NOMO-1 (cell line): ENCODE results near the gene SUPT20H.

Experiments used
- DNase-seq, 2 experiments: peaks; one replicate each; lab custom pipeline; 2025; ENCODE audit not compliant: unreplicated experiment in 2 of 2; lab: John Stamatoyannopoulos, UW

The SUPT20H gene

DNA sequence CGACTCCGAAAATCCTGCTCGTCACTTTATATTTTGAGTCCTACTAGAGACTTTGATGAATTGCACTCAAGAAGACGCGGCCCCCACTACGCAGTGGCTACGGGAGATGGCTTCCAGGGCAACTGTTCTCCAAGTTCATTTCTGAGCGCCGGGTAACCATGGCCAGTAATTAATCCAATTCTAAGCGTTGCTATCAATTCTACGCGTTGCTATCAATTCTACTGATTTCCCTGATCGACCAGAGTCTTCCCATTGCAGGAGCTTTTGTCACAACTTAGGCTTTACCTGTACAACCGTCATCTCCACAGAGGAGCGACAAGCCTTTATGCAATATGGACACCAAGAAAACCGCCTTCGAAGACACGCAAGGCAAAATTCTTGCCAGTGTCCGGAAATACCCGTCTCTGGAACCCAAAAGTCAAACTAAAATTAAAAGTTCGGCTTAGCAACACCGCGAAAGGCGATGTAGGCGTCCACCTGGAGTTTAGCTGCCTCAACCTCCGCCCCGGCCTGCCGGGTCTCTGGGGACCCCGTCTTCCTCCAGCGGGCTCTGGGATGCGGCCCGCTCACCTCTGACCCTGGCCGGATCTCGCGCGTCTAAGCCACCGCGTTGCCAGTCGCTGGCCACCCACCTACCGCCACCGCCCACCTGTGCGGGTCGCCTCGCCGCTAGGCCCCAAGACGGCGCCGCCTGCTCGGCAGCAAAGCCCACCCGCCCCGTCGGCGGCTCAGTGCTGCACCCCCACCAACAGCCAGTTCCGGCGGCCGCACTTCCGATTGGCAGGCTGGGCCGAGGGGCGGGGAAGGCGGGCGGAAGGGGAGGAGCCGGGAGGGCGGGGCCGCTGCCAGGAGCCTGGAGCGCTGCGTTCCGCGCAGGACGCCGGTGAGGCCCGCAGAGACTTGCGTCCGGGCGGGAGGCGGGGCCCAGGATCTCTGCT, at the start of gene SUPT20H:
TSS of gene SUPT20H (minus strand) at position 779 of the 938 bp plus-strand sequence. CDS start 8,198 bp downstream, outside the sequence.
- peak; percentile 82 to 91 for DNase-seq

DNA sequence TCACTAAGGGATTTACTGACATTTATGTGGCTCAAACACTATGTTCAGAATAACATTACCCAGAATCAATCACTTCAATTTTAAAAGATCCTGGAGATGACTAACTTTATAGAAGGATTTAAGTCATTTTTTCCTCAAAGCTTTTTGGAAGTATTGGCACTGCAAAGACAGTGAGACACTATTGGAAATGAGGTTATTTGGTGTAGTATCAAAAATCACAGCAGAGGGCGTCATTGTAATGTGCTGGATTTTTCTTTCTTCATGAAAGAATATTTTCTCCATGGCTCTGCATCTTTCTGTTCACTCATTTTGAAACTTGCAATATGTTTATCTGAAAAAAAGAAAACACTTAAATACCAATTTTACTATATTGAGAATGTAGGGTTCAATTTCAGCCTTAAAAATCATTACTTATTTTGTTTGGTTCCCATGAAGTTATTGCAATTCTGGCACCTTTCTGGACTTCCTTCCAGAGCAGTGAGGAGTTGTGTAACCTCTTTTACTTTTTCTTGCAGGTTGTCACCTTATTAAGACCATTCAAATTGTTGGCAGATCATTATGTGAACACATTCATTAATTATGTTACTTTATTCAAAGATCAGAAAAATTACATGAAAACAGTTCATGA, 49.7 kb upstream of the SUPT20H start:
- peak in 1 of 2 experiments; percentile 7 for DNase-seq

DNA sequence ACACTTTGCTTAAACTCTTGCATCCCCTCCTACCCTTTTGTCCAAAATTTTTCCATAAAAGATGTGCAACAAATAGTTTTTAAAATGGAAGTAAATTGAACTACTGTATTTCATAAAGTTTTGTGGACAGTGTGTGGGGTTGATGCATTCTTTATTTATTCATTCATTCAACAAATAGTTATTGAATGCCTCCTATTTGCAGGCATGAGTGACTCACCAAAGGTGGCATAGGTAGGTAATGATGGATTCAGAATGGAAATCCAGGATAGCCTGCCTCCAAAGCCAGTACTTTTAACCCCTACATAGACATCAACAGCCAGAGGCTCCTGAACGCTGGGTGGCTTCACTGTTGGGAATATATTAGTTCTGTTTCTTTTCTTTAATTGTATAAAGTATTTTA, 48.4 kb upstream of the SUPT20H start:
- DNase-seq, result no peak

DNA sequence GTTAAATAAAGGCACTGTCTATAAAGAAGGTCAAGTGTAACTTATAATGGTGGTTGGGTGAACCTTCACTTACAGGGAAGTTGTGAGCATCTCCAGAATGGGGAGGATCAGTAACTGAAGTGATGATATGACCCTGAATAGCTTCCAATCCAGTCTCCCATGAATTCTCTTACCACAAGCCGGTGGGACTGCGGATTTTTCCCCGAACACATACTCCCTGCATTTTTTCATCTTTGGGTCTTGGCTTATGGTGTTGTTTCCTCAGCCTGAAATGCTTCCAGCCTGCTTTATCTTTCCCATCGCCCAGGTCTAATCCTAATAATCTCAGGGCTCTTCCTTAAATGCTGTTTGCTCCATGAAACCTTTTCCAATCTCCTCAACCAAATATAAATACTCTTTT, 48.0 kb upstream of the SUPT20H start:
- no peak for DNase-seq

DNA sequence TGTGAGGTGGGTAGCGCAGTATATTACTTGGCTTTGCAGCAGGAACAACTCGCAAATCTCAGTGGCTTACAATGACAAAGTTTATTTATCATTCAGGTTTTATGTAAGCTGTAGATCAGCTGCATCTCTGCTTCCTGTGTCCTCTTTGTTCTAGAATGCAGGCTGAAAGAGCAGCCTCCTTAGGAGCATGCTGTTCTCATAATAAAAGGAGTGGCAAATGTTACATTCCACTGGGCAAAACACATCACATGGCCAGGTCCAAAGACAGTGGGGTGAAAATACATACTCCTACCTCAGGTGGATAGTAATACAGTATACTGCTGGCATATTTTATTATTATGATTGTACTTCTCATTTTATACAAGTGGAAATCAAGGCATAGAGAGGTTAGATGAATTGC, 47.2 kb upstream of the SUPT20H start:
- no peak for DNase-seq

DNA sequence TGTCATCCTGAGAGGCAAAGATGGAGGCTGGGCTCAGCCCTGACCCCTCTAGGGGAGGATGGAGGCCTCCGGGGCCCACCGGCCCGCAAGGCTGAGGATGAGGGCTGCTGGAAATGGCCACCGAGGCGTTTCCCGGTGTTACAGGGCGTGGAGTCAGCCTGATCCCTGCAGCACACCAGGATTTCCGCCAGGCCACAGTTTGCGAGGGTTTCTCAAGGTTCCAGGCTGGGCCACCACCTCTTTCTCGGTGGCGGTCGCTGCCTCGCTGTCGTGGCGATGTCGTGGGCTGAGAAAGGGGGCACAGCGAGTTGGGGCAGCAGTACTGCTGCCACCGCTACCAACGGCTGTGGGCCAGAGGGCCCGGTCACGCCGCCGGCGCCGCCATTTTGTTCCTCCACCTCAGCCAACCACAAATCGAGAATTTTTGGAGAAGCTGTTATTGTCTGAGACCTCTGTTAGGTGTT, 45.8 kb upstream of the SUPT20H start, which contains the start of gene CSNK1A1L:
TSS of gene CSNK1A1L (minus strand) at position 414 of the 464 bp plus-strand sequence. CDS start at position 6, 408 bp downstream.
- DNase-seq, result no peak

DNA sequence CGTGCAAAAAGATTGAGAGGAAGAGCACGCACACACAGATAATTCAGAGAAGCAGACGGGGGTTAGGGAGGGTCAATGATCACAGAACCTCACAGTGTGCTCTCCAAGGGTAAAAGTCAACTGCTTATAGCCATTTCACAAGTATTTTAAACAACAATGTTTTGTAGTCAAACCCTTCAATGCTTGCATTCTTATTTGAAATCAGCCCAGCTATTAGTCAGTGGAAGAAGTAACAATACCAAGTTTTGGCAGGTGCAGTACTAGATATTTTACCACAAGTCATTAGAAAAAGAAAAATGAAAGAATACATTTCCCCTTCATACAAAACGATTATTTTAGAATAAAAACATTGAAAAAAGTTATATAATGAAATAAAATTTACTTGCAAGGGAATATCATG, 43.4 kb upstream of the SUPT20H start:
- no peak for DNase-seq

DNA sequence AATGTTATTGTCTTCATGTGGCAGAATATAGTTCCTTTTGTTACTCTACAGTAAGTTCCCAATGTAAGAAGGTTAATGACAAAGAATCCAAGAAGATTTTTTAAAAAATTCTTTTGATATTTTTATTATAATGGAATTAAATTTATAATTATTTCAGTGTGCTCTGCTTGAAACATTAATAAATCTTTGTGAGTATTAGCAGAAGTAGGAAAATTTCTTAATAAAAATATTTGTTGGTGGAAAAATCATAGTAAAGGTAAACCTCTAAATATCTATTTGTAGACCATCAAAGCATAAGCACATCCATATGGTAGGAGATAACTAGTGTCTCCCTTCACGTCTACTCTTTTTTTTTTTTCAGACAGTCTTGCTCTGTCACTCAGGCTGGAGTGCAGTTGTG, 41.7 kb upstream of the SUPT20H start:
- no peak for DNase-seq

DNA sequence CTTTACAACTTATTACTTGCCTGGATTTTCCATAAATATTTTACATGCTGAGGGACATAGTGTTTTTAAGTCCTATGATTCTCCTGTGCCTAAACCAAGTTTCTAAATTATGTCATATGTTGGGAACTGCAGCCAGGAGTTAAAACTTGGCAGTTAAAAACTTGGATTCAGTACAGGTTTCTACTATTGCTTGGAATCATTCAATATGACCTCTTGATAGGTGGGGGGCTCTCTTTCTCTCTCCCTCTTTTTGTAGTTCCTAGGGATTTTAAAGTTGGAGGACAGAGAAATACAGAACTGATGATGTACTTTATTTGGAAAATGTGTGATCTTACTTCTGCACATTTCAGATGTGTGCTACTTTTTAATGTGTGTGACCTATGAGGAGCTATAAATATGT, 41.2 kb upstream of the SUPT20H start:
- DNase-seq, result no peak

DNA sequence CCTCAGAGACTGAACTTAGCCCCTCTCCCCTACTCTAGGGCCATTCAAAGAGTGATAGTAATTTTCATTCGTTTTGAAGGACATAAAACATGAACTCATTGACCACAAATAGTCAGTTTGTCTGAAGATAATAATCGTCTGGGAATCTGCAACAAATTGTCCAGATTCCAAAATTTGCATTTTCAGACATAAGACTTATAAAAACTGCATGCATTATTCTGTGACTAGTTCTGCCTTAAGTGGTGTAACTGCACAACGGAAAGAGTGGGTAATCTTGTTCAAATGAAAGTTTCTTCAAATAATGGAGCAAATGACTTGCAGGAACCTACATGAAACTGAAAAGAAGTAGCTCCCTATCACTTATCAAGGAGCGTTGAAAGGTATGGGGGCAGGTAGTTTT, 37.6 kb upstream of the SUPT20H start:
- no peak for DNase-seq

DNA sequence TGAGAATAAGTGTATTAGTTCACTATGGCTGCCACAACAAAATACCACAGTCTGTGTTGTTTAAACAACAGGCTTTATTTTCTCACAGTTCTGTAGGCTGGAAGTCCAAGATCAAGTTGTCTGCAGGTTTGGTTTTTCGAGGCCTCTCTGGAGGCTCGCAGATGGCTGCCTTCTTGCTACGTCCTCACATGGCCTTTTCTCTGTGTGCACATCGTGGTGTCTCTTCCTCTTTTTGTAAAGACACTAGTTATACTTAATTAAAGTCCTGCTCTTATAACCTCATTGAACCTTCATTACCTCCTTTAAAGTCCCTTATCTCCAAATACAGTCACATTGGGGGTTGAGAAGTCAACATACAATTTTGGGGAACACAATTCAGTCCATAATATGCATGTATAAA, 35.4 kb upstream of the SUPT20H start:
- no peak for DNase-seq

DNA sequence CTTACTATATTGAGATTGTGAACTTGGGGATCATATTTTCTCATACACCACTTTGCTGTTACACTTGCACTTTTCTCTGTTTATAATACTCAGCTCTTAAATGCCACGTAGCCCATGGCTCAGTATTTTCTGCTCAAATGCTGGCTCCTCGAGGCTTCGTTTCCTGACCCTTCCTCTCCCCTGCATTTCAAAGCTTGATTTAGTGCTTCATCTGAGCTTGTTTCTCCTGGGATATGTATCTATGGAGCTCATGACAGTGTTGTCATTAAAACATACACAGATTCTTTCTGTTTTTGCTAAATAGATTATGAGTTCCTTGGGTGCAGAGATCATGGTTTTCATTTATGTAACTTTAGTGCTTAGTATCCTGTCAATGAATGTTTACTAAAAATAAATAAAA, 34.6 kb upstream of the SUPT20H start:
- no peak for DNase-seq

DNA sequence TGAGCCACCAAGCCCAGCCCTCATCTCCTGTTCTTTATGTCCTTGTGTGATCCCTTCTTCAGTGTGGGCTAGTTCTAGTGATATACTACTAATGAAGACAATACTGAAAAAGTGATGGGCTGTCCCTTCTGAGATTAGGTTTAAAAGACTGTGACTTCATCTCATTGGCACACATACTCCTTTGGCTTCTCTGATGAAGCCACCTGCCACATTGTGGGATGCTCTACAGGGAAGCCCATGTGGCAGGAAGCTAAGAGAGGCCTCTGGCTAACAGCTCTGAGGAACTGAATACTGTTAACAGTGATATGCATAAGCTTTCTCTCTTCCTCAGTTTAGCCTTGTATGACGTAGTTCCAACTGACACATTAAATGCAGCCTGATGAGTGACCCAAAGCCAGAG, 32.3 kb upstream of the SUPT20H start:
- DNase-seq, result no peak

DNA sequence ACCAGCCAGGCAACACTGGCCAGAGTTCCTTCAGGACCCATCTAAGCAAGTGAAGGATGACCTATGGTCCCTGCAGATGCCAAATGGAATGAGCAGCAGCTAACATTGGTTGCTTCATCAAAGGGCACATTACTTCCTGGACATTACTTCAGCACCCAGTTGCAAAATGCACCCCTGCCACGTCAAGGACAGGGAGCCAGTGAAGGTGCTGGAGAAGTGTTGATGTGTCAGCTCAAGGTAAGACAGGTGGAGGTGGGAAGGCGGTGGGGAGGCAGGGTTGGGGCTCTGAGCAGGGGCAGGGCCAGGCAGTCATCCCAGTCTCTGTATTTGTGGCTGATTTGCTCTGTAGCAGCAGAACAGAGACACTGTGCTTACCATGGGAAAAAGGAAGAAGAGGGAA, 31.4 kb upstream of the SUPT20H start:
- no peak for DNase-seq

DNA sequence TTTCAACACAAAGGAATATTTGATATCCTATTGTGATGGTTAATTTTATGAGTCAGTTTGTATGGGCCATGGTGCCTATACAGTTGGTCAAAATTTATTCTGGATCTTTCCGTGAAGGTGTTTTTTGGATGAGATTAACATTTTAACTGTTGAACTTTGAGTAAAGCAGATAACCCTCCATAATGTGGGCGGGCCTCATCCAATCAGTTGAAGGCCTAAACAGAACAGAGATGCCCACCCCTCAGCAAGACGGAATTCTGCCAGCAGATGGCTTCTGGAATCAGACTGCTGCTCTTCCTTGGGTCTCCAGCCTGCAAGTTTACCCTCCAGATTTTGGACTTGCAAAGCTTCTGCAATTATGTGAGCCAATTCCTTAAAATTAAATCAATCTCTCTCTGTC, 30.0 kb upstream of the SUPT20H start:
- DNase-seq, result no peak

DNA sequence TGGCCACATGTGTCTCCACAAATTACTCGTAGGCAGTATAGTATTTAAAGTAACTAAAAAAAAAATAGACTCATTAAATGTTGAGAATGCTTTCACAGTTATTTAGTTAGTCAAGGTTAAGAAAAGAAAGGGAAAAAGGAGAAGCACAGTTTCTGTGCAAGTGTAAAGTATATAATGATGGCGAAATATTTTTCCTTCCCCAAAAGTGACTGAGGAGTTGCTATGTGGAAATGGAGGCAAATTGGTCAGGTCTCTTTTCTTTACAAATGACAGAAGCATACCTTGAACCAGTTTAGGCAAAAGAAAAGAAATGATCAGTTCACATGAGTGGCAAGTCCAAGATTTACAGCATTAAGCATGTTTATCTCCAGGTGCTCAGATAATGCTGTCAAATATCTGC, 28.0 kb upstream of the SUPT20H start:
- peak; percentile 59 to 87 for DNase-seq

DNA sequence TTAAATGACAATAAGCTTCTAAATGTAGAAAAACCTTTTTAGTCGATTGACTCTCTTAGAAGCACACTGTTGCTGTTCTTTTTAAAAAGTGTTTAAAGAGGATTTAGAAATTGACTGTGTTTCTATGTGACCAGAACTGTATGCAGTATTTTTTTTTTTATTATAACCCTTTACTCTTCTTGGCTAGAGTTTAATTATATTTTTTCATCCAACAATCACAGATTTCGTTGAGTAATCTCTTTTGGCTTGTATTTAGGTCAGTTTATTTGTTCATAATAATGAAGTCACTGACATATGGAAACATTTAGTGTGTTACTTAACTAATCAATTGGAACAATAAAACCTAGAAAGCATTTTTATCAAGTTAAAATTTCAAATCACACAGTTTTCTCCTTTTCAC, 26.1 kb upstream of the SUPT20H start:
- no peak for DNase-seq

DNA sequence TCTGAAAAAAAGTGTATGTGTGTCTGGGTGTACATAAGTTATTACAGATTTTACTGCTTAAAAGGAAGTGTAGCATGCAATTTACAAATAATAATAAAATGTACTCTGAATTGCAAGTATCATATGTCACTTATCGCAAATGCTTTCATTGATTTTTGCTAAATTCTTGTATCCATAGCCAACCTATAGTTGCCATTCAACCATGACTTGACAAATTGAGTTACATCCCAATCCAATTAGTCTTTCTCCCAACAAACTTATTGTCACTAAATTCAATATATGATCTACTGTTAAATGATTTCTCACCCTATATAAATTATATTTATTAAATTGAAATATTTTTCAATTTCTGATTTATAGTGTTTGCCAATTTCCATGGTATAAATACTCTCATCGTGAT, 17.3 kb upstream of the SUPT20H start:
- no peak for DNase-seq

DNA sequence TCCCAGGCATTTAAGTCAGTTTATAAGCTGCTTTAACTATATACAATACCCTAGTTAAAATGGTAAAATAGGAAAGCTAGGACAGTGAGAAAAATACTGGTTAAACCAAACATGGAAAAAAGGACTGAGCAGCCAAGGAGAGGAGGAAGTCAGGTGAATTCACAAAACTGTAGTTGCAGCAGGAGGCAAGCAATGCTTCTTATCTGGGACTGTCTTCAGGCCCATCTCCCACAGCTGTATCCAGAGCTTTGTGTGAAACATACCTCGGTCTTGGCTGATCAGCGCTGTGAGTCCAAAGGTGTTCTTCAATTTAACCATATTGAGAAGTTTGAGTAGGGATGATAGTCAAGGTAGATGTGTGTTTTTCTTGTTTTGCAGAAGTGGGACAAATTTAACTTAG, 15.7 kb upstream of the SUPT20H start:
- no peak for DNase-seq

DNA sequence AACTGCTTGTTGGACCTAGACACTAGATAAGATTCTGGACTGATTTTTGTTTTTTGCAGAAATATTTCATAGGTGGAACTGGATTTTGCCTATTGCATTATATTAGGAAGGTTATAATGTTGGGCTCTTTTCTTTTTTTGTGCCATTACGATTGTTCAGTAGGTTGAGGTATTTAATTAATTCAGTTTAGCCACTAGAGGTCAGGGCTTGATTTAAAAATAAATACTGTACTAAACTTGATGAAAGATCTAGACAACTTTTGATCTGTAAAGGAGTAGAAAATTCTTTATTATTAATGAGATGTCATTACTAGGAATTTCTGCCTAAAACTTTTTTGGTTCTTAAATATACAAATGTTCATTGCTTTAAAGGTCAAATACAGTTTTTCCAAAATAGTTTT, 15.2 kb upstream of the SUPT20H start:
- peak in 1 of 2 experiments; percentile 51 for DNase-seq

DNA sequence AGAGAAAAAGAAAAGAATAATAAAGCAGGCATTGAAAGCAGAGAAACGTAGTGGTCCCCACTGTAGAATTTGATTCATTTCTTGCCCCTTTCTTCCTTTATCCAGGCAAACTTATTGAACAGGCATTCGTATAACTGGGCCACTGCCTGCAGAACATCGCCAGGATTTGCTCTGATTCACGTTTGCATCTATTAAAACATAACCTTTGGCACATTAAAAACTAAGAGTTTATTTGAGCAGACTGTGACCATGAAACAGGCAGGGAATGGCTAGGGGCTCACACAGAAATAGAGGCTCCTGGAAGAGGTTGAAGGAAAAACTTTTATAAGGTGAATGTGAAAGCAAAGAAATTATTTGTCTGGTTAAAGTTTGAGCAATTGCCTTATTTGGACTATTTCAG, 12.5 kb upstream of the SUPT20H start:
- DNase-seq, result no peak

DNA sequence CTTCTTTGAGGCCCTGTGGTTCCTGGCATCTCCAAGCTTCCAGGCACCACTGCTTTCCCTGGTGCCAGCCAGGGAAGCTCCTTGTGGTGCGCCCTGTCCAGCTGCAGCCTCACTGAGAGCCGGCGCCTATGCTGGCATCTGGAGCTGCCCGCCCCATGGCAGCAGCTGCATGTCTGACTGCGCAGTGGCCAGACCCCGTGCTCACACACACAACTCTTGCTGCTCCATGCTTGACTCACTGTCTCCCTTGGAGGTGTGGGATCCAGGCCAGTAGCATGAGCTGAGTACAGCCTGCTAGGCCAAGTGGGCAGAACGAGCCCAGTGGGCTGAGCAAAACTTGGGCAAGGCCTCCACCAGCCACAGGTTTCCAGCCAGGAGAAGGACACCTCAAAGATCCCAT, 11.5 kb upstream of the SUPT20H start:
- no peak for DNase-seq
